D341Med (cell line): ENCODE measurements around the gene MMP7.
"Not testable (repeated sequence)": the region's sequence is repeated elsewhere in the genome, so short reads cannot be mapped to it uniquely, and the experiment has no call there.

ENCODE experiments used
- DNase-seq: peaks from one replicate; pipeline ENCODE4 v3.0.0; 2012; ENCODE audit warnings: low spot score

MMP7 gene

GRCh38 chr11:102538932-102539331, 8.4 kb upstream of the MMP7 start:
- no peak for DNase-seq

GRCh38 chr11:102534261-102534872, 3.8 kb upstream of the MMP7 start:
- no peak for DNase-seq

GRCh38 chr11:102528618-102529017, 1.9 kb downstream of the MMP7 start:
- no peak for DNase-seq

- no peak for DNase-seq
Measured at GRCh38 chr11:102527684-102528083, 2.9 kb downstream of the MMP7 start.

GRCh38 chr11:102527041-102527440, 3.5 kb downstream of the MMP7 start:
- no peak for DNase-seq

- DNase-seq = no peak
Measured at GRCh38 chr11:102523887-102524286, 6.7 kb downstream of the MMP7 start.

- no peak for DNase-seq
Measured at GRCh38 chr11:102523189-102523570, 7.4 kb downstream of the MMP7 start.

- no peak for DNase-seq
Measured at GRCh38 chr11:102522312-102523188, 8.0 kb downstream of the MMP7 start.

- no peak for DNase-seq
Measured at GRCh38 chr11:102521121-102521520, 9.4 kb downstream of the MMP7 start.

GRCh38 chr11:102520514-102520913, 10.0 kb downstream of the MMP7 start:
- no peak for DNase-seq

GRCh38 chr11:102518296-102519094, 12.1 kb downstream of the MMP7 start:
- no peak for DNase-seq

GRCh38 chr11:102517670-102518069, 12.9 kb downstream of the MMP7 start:
- no peak for DNase-seq

- no peak for DNase-seq
Measured at GRCh38 chr11:102516179-102516578, 14.4 kb downstream of the MMP7 start.

GRCh38 chr11:102513869-102514268, 16.7 kb downstream of the MMP7 start:
- no peak for DNase-seq

GRCh38 chr11:102510439-102511135, 20.0 kb downstream of the MMP7 start:
- DNase-seq = no peak

- DNase-seq = not testable (repeated sequence)
Measured at GRCh38 chr11:102502831-102503230, 27.7 kb downstream of the MMP7 start.

GRCh38 chr11:102500829-102501228, 29.7 kb downstream of the MMP7 start:
- DNase-seq = no peak

GRCh38 chr11:102499931-102500330, 30.6 kb downstream of the MMP7 start:
- no peak for DNase-seq

- DNase-seq = no peak
Measured at GRCh38 chr11:102499151-102499550, 31.4 kb downstream of the MMP7 start.

GRCh38 chr11:102497061-102497460, 33.5 kb downstream of the MMP7 start:
- DNase-seq = no peak

- peak; percentile 59 for DNase-seq
Measured at GRCh38 chr11:102495161-102496042, 35.1 kb downstream of the MMP7 start.
